Spleen (tissue), 11 donors: ENCODE results near the gene ASB14. TPM values are rescaled to one million over a fixed set of nuclear protein-coding genes. Genes with fewer than 3 reads are reported as not detected.

Experiments
- DNase-seq: peaks from one replicate; pipeline ENCODE4 v3.0.0-alpha.2; 2020
- H3K27ac ChIP-seq, 8 donors: fragments of 200-600 bp; sonication (generic) in 7 of 8; 1 replicate in 4 of 8; 2 replicates in 4 of 8; pipeline versions ENCODE4 v1.5.0 to v1.8.0; 2016 to 2021; ENCODE audit warnings: inconsistent platforms in 4 of 8, mild to moderate bottlenecking in 4 of 8, moderate library complexity in 1 of 8
- H3K27me3 ChIP-seq, 7 donors: fragments of 200-600 bp; sonication (generic) in 6 of 7; replicated peaks in 1 of 7; 1 replicate in 4 of 7; 2 replicates in 3 of 7; pipeline versions ENCODE4 v1.5.0 to v1.8.0; 2016 to 2021; ENCODE audit warnings: inconsistent platforms in 3 of 7, mild to moderate bottlenecking in 1 of 7
- H3K36me3 ChIP-seq, 6 donors: fragments of 200-600 bp; sonication (generic) in 5 of 6; 1 replicate in 4 of 6; 2 replicates in 2 of 6; pipeline versions ENCODE4 v1.5.0 to v1.8.0; 2016 to 2021; ENCODE audit warnings: inconsistent platforms in 2 of 6
- H3K4me1 ChIP-seq, 6 donors: fragments of 200-600 bp; sonication (generic) in 5 of 6; 1 replicate in 3 of 6; 2 replicates in 3 of 6; pipeline versions ENCODE4 v1.5.0 to v1.8.0; 2016 to 2021; ENCODE audit warnings: inconsistent platforms in 3 of 6
- H3K4me3 ChIP-seq, 8 donors: fragments of 200-600 bp; sonication (generic) in 7 of 8; 1 replicate in 4 of 8; 2 replicates in 4 of 8; pipeline versions ENCODE4 v1.5.0 to v1.8.0; 2016 to 2021; ENCODE audit warnings: inconsistent platforms in 4 of 8, mild to moderate bottlenecking in 4 of 8, moderate library complexity in 2 of 8
- H3K9me3 ChIP-seq, 8 donors: fragments of 200-600 bp; sonication (generic) in 7 of 8; 1 replicate in 4 of 8; 2 replicates in 4 of 8; pipeline versions ENCODE4 v1.5.0 to v1.8.0; 2016 to 2021; ENCODE audit warnings: inconsistent platforms in 4 of 8
- POLR2A ChIP-seq, 3 donors: fragments of 450-650 bp; IDR thresholded peaks; one replicate each; pipeline ENCODE4 v1.5.1; 2017; ENCODE audit warnings: antibody characterized with exemption in 3 of 3, mild to moderate bottlenecking in 1 of 3
- POLR2AphosphoS5 ChIP-seq, 3 donors: sonication (generic); formaldehyde crosslinking; IDR thresholded peaks; one replicate each; pipeline ENCODE4 v1.5.1; 2017; ENCODE audit warnings: antibody characterized with exemption in 3 of 3
- WGBS, 5 donors: extraction: QIAGEN DNeasy Blood & Tissue Kit in 3 of 5; methylation state at CpG; one replicate each; pipeline versions ENCODE4 v1.1.5 to v1.1.7; 2013 to 2018; 5-methylcytosine and 5-hydroxymethylcytosine counted together
- intact Hi-C: fragments of 100-400 bp; cut with DNase I; formaldehyde crosslinking; loops from one replicate; pipeline ENCODE4 v1.15.0; 2023; ENCODE audit warnings: low total_unique reads
- polyA plus RNA-seq, 3 donors: library from polyadenylated mRNA; stranded (reverse); fragments of 200-250 nt; gene quantifications; one replicate each; pipeline ENCODE4 v1.2.1, GENCODE V29; 2013
- total RNA-seq, 7 donors: library from RNA; depleted of rRNA in 3 of 7; stranded (reverse); fragments of >200 nt in 3 of 7; fragmentation: NEBNext Ultra II Directional in 4 of 7; extraction: Animal tissue kit (Norgen Biotek cat#: 25700) in 4 of 7; gene quantifications; one replicate each; pipeline versions ENCODE4 v1.1.0 to v1.2.1, GENCODE V29; 2016 to 2021
- TF ChIP-seq, protein P1 (sequence below), 11 experiments: fragments of 200-600 bp in 7 of 11; fragments of 450-650 bp in 4 of 11; sonication (generic) in 4 of 11; IDR thresholded peaks in 8 of 11; conservative IDR thresholded peaks in 3 of 11; 1 replicate in 7 of 11; 2 replicates in 4 of 11; pipeline versions ENCODE4 v1.4.0 to v1.8.0; 2016 to 2021; ENCODE audit warnings: antibody characterized with exemption in 11 of 11, inconsistent platforms in 4 of 11, mild to moderate bottlenecking in 1 of 11
- donor health status: healthy with polysubstance abuse.
- donor health status: DM: no; HTN: no; CAD: no; lungs with moderate emphysema.
- donor health status: DM: no; HTN: no; CAD: no.
- donor health status: Bipolar disorder and iron deficiency.
- donor health status: healthy.
- donor health status: DM: no; HTN: no; CAD: no.
- donor health status: DM: yes; HTN: yes; CAD: no.

ASB14 gene
- total and polyA plus RNA-seq, 10 donors, result 0.07 TPM; not detected in 9

DNA sequence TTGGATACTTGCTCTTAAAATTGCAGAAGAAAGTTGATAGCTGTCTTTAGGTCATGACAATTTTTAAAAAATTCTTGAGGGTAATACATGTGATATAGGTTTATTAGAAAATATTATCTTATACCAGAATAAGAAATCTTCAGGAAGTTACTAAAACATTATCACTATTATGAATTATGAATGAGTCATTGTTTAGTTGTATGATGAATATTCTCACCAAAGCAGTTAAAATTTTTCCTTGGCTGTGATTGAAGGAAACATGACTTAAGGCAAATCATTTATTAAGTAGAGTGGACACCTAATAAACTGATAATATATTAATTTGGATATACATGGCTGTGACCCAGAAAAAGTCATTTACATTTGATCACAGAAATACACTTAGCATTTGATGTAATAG lies 34.8 kb downstream of the ASB14 start:
- no peaks in the 10 kb centered on the region for H3K4me1 ChIP-seq
- H3K27ac ChIP-seq, result no peak overlapping the region
- DNase-seq, result no peak
- TF ChIP-seq, protein P1, sequence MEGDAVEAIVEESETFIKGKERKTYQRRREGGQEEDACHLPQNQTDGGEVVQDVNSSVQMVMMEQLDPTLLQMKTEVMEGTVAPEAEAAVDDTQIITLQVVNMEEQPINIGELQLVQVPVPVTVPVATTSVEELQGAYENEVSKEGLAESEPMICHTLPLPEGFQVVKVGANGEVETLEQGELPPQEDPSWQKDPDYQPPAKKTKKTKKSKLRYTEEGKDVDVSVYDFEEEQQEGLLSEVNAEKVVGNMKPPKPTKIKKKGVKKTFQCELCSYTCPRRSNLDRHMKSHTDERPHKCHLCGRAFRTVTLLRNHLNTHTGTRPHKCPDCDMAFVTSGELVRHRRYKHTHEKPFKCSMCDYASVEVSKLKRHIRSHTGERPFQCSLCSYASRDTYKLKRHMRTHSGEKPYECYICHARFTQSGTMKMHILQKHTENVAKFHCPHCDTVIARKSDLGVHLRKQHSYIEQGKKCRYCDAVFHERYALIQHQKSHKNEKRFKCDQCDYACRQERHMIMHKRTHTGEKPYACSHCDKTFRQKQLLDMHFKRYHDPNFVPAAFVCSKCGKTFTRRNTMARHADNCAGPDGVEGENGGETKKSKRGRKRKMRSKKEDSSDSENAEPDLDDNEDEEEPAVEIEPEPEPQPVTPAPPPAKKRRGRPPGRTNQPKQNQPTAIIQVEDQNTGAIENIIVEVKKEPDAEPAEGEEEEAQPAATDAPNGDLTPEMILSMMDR (IDR thresholded peaks at IDR 0.05 in 8 of 11, conservative IDR thresholded peaks at IDR 0.05 in 3 of 11), result no peak
- TF ChIP-seq POLR2AphosphoS5 (IDR thresholded peaks at IDR 0.05) (no peak), POLR2A (IDR thresholded peaks at IDR 0.05) (no peak)
- no peaks in the 10 kb centered on the region for H3K27me3 ChIP-seq
- H3K36me3 ChIP-seq, result peaks cover 5 to 97% (median 74%) of the 10 kb centered on the region in 6 donors
- no peak overlapping the region for H3K4me3 ChIP-seq
- H3K9me3 ChIP-seq, result peaks cover 0 to 5% (median 0%) of the 10 kb centered on the region in 8 donors
- intact Hi-C loops, result no loop called here

DNA sequence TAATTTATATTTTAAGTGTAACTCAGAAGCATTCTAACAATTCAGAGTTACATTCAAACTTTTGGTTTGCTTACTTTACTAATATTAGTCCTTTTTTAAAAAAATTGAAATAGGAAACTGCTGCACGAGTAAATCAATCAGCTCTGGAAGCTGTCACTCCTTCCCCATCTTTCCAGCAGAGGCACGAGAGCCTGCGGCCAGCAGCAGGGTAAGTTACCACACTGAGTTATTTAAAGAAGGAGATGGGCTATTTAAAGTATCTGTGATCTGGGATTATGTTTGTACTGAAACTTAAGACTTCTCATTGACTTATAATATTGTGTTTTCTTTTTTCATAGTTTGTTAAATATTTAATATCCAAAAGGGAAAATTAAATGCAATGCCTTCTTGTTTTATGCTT lies 35.6 kb downstream of the ASB14 start:
- Histone ChIP-seq H3K4me1 (no peaks in the 10 kb centered on the region), H3K27me3 (no peaks in the 10 kb centered on the region), H3K4me3 (no peak overlapping the region), H3K9me3 (peaks cover 0 to 5% (median 0%) of the 10 kb centered on the region in 8 donors), H3K36me3 (peaks cover 5 to 98% (median 73%) of the 10 kb centered on the region in 6 donors), H3K27ac (no peak overlapping the region)
- intact Hi-C loops, result no loop called here
- no peak for DNase-seq
- 89 to 96% (median 91%) methylated on average over 3 of the region's 3 CpGs for WGBS, 5 donors
- TF ChIP-seq, protein P1 (IDR thresholded peaks at IDR 0.05 in 8 of 11, conservative IDR thresholded peaks at IDR 0.05 in 3 of 11), result no peak
- TF ChIP-seq POLR2A (IDR thresholded peaks at IDR 0.05), result no peak
- no peak for TF ChIP-seq POLR2AphosphoS5 (IDR thresholded peaks at IDR 0.05)

DNA sequence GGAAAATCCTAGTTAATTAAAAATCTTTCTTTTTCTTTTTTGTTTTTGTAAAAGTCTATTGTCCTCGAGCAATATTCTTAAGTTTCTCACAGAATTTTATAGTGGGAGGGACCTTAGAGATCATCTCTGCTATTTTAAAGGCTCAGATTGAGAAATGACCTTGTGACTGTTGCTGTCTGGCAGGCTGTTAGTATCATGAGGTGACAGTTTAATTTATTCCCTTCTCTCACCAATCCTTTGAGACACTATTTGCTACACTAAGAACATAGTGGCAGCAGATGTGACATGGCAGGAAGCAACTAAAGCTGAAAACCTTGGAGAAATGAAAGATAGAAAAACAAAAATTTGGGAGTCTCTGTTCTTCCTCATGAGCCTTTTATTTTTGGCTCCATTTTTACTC lies 40.1 kb downstream of the ASB14 start:
- intact Hi-C loops, result no loop called here
- TF ChIP-seq, protein P1 (IDR thresholded peaks at IDR 0.05 in 8 of 11, conservative IDR thresholded peaks at IDR 0.05 in 3 of 11), result no peak
- TF ChIP-seq POLR2AphosphoS5 (IDR thresholded peaks at IDR 0.05), result no peak
- TF ChIP-seq POLR2A (IDR thresholded peaks at IDR 0.05), result no peak
- H3K4me1 ChIP-seq, result no peaks in the 10 kb centered on the region
- no peaks in the 10 kb centered on the region for H3K27me3 ChIP-seq
- 74 to 97% (median 88%) methylated on average over 1 of the region's 1 CpG for WGBS, 5 donors
- H3K27ac ChIP-seq, result no peak overlapping the region
- no peaks in the 10 kb centered on the region for H3K9me3 ChIP-seq
- peaks cover 3 to 96% (median 58%) of the 10 kb centered on the region in 6 donors for H3K36me3 ChIP-seq
- H3K4me3 ChIP-seq, result no peak overlapping the region
- DNase-seq, result no peak

DNA sequence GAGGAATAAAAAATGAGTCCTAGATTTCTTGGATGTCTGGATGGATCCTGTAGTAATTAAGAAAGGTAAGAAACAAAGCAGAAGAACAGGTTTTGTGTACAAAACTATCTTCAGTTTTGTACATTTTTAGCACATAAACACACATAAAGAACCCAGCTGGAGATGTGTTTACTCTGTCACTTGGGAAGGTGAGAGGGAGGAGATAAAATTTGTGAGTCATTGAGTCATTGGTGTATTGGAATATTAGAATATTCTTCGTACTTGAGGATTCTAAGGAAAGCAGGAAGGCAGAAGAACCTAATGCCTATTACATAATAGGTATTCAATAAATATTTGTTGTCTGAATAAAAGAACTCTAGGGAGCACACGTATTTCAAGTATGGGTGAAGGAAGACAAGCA lies 47.5 kb downstream of the ASB14 start:
- H3K36me3 ChIP-seq, result peaks cover 3 to 100% (median 83%) of the 10 kb centered on the region in 6 donors
- DNase-seq, result no peak
- 88 to 94% (median 92%) methylated on average over 2 of the region's 2 CpGs for WGBS, 5 donors
- no peak overlapping the region for H3K4me3 ChIP-seq
- H3K4me1 ChIP-seq, result no peaks in the 10 kb centered on the region
- TF ChIP-seq POLR2AphosphoS5 (IDR thresholded peaks at IDR 0.05) (no peak), POLR2A (IDR thresholded peaks at IDR 0.05) (no peak)
- TF ChIP-seq, protein P1 (IDR thresholded peaks at IDR 0.05 in 8 of 11, conservative IDR thresholded peaks at IDR 0.05 in 3 of 11), result no peak
- intact Hi-C loops, result no loop called here
- H3K27me3 ChIP-seq, result no peaks in the 10 kb centered on the region
- no peak overlapping the region for H3K27ac ChIP-seq
- no peaks in the 10 kb centered on the region for H3K9me3 ChIP-seq
